Hepatocyte (in vitro differentiated cells): ENCODE measurements around the gene ANKRD40. TPM values are rescaled to one million over a fixed set of nuclear protein-coding genes. Genes with fewer than 3 reads are reported as not detected.
"Not testable (repeated sequence)": the region's sequence is repeated elsewhere in the genome, so short reads cannot be mapped to it uniquely, and the experiment has no call there.

ENCODE experiments used
- DNase-seq: peaks from one replicate; pipeline ENCODE4 v3.0.0-alpha.2; 2016; ENCODE audit warnings: low spot score
- H2AFZ ChIP-seq: fragments of 200-600 bp; sonication (generic); 2 replicates; pipeline ENCODE4 v1.6.0; 2016; ENCODE audit warnings: antibody characterized with exemption, mild to moderate bottlenecking
- H3K27ac ChIP-seq: fragments of 200-600 bp; sonication (generic); 2 replicates; pipeline ENCODE4 v1.5.1; 2016; ENCODE audit warnings: mild to moderate bottlenecking
- H3K27me3 ChIP-seq: fragments of 200-600 bp; sonication (generic); 2 replicates; pipeline ENCODE4 v1.6.1; 2016
- H3K36me3 ChIP-seq: fragments of 200-600 bp; sonication (generic); replicated peaks from 2 replicates; pipeline ENCODE4 v1.5.1; 2016; ENCODE audit warnings: low read depth; ENCODE audit not compliant: insufficient read depth
- H3K4me1 ChIP-seq: fragments of 200-600 bp; sonication (generic); 2 replicates; pipeline ENCODE4 v1.5.1; 2016; ENCODE audit warnings: mild to moderate bottlenecking, moderate library complexity; ENCODE audit not compliant: insufficient read depth
- H3K4me2 ChIP-seq: fragments of 200-600 bp; sonication (generic); 2 replicates; pipeline ENCODE4 v1.6.0; 2016
- H3K4me3 ChIP-seq: fragments of 200-600 bp; sonication (generic); 2 replicates; pipeline ENCODE4 v1.5.1; 2016; ENCODE audit warnings: mild to moderate bottlenecking
- H3K79me2 ChIP-seq: fragments of 200-600 bp; sonication (generic); 2 replicates; pipeline ENCODE4 v1.6.0; 2017; ENCODE audit warnings: mild to moderate bottlenecking
- H3K9me2 ChIP-seq: fragments of 200-600 bp; sonication (generic); replicated peaks from 2 replicates; pipeline ENCODE4 v1.6.0; 2017; ENCODE audit warnings: mild to moderate bottlenecking; ENCODE audit not compliant: insufficient read depth
- H3K9me3 ChIP-seq: fragments of 200-600 bp; sonication (generic); 2 replicates; pipeline ENCODE4 v1.5.1; 2016; ENCODE audit warnings: low read depth, mild to moderate bottlenecking
- H4K20me1 ChIP-seq: fragments of 200-600 bp; sonication (generic); 2 replicates; pipeline ENCODE4 v1.6.0; 2016; ENCODE audit warnings: mild to moderate bottlenecking; ENCODE audit not compliant: insufficient read depth, poor library complexity, severe bottlenecking
- CTCF ChIP-seq: fragments of 200-600 bp; sonication (generic); IDR thresholded peaks from 2 replicates; pipeline ENCODE4 v1.5.1; 2016; ENCODE audit warnings: antibody characterized with exemption, mild to moderate bottlenecking; ENCODE audit not compliant: poor library complexity
- EZH2 ChIP-seq: fragments of 200-600 bp; sonication (generic); IDR thresholded peaks from 2 replicates; pipeline ENCODE4 v1.6.1; 2016; ENCODE audit warnings: antibody characterized with exemption, mild to moderate bottlenecking, borderline replicate concordance
- EZH2phosphoT487 ChIP-seq: fragments of 200-600 bp; sonication (generic); IDR thresholded peaks from one replicate; pipeline ENCODE4 v1.6.1; 2018; ENCODE audit warnings: antibody characterized with exemption, mild to moderate bottlenecking, low read depth, moderate library complexity; ENCODE audit not compliant: unreplicated experiment, severe bottlenecking
- WGBS: methylation state at CpG from one replicate; pipeline ENCODE4 v1.1.6; 2016; ENCODE audit warnings: low lambda C conversion rate; ENCODE audit errors: missing lambda C conversion rate; 5-methylcytosine and 5-hydroxymethylcytosine counted together
- polyA plus RNA-seq: library from polyadenylated mRNA; unstranded; fragments of >200 nt; fragmentation: Nextera tagmentation; extraction: Ambion mirVana; gene quantifications from 2 replicates; pipeline ENCODE4 v1.2.1, GENCODE V29; 2016
- total RNA-seq: library from RNA; depleted of rRNA; stranded (reverse); fragments of >200 nt; gene quantifications from 2 replicates; pipeline ENCODE4 v1.2.3, GENCODE V29; 2014

The ANKRD40 gene
- total and polyA plus RNA-seq, 2 experiments from 2014 or later, result 10.3 to 28.1 TPM

DNA sequence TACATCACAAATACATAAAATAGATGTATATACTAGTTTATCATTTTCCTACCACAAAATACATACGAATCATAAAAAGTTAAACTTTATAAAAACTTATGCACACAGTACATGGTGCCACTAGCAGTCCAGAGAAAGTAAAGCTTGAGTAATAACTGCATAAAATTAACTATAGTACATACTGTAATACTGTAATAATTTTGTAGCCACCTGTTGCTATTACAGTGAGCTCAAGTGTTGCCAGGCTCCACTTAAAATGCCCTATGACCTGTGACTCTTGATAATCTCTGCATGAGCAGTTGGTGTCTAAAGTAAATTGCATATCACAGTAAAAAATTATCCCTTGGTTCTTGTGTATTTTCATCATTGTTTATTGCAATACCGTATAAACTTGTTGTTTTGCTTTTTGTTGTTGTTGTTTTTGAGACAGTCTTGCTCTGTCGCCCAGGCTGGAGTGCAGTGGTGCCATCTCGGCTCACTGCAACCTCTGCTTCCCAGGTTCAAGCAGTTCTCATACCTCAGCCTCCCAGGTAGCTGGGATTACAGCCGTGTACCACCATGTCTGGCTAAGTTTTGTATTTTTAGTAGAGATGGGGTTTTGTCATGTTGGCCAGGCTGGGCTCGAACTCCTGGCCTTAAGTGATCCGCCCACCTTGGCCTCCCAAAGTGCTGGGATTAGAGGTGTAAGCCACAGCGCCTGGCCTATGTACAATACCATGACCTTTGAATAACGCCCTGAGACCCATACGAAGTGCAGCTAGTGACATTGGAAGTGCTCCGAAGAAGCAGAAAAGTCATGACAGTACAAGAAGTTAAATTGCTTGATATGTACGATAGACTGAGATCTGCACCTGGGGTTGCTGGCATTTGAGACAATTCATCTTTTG, 18.3 kb upstream of the ANKRD40 start:
- no peak overlapping the region for H3K4me2 ChIP-seq
- DNase-seq, result no peak
- no peak overlapping the region for H2AFZ ChIP-seq
- no peak overlapping the region for H3K4me3 ChIP-seq
- no peak overlapping the region for H3K27ac ChIP-seq
- peaks cover 100% of the 10 kb centered on the region for H3K79me2 ChIP-seq
- no peaks in the 10 kb centered on the region for H3K27me3 ChIP-seq
- peaks cover 31% of the 10 kb centered on the region for H3K4me1 ChIP-seq
- no peaks in the 10 kb centered on the region for H3K36me3 ChIP-seq
- WGBS, result 83% methylated on average over 12 of the region's 12 CpGs
- no peaks in the 10 kb centered on the region for H3K9me2 ChIP-seq
- no peaks in the 10 kb centered on the region for H3K9me3 ChIP-seq
- TF ChIP-seq EZH2phosphoT487 (no peak), EZH2 (no peak), CTCF (no peak)
- H4K20me1 ChIP-seq, result peaks cover 100% of the 10 kb centered on the region

DNA sequence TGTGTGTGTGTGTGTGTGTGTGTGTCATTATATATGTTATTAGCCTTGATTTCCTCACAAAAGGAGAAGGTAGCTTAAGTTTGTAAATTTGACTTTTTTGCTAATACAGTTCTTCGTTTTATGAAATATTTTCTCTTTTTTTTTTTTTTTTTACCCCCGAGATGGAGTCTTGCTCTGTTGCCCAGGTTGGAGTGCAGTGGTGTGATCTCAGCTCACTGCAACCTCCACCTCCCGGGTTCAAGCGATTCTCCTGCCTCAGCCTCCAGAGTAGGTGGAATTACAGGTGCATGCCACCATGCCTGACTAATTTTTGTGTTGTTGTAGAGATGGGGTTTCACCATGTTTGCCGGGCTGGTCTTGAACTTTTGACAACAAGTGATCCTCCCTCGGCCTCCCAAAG, 16.9 kb upstream of the ANKRD40 start:
- WGBS, result 95% methylated on average over 6 of the region's 6 CpGs
- peaks cover 99% of the 10 kb centered on the region for H4K20me1 ChIP-seq
- H3K4me1 ChIP-seq, result peaks cover 31% of the 10 kb centered on the region

DNA sequence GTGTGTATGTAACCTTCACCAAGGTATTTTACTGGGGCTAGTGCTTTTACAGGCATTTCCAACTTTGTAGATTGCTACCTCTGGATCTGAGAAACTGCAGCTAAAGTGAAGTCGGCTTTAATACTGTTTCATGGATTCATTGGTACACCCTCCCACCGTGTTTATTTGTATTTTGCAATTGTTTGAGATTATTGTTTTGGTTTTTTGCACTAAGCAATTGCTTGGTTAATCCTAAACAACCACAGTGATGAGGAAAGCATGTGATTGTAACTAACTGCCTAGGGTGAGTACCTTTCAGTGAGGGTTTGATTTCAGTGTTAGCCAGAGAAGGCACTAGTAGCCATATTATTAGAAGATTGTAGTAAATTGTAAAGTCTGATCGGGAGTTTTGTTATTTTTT, 15.0 kb upstream of the ANKRD40 start:
- no peak for DNase-seq
- H3K9me2 ChIP-seq, result no peaks in the 10 kb centered on the region
- 66% methylated on average over 3 of the region's 3 CpGs for WGBS
- no peaks in the 10 kb centered on the region for H3K36me3 ChIP-seq
- H4K20me1 ChIP-seq, result peaks cover 80% of the 10 kb centered on the region
- no peaks in the 10 kb centered on the region for H3K9me3 ChIP-seq
- H2AFZ ChIP-seq, result no peak overlapping the region
- H3K4me2 ChIP-seq, result peak overlapping the region; percentile 90
- H3K4me3 ChIP-seq, result peak overlapping the region; percentile 21
- H3K4me1 ChIP-seq, result peaks cover 31% of the 10 kb centered on the region
- peaks cover 84% of the 10 kb centered on the region for H3K79me2 ChIP-seq
- TF ChIP-seq EZH2phosphoT487 (no peak), EZH2 (no peak), CTCF (no peak)
- no peak overlapping the region for H3K27ac ChIP-seq
- no peaks in the 10 kb centered on the region for H3K27me3 ChIP-seq

More for the DNA sequence above, 16.9 kb upstream of the ANKRD40 start:
- not testable (repeated sequence) for H2AFZ ChIP-seq, H3K27me3 ChIP-seq, H3K4me2 ChIP-seq, H3K36me3 ChIP-seq, H3K9me3 ChIP-seq, H3K9me2 ChIP-seq, H3K27ac ChIP-seq, H3K4me3 ChIP-seq, DNase-seq
- H3K79me2 ChIP-seq, result peaks cover 100% of the 10 kb centered on the region

DNA sequence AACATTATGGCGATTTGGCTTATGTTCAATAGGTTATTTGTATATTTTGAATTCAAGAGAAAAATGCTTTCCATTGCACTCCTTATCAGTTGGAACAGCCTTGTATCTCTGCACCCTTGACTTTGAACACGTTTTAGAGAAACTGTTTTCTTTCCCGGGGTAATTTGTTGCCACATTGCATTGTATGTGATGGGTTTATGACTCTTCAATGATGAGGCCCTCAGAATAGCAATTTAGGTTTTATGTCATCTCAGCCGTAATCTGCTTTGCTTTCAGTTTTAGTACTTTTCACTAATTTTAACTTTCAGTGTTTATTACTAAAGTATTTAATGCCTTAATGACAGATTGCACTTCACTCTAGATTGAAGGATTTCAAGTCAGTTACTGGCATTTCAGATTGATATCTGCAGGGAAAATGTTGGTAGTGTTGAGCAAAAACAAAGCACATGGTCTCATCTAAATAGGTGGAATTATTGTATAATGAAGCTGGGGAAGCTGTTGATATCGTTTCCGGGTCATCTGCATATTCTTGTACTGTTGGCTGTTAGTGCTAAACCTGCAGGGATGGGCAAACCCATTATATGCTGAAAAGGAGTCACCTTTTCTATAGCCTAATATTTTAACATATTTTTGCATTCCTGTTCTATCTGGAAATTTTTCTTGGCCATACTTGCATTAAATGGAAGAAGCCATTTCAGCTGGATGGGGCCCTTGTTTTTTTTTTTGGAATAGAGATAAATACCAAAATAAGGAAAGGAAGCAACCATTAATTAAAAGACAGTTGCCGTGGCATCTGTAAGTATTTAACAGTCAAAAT, 13.7 kb upstream of the ANKRD40 start:
- WGBS, result 13% methylated on average over 7 of the region's 7 CpGs
- Histone ChIP-seq H3K9me3 (no peaks in the 10 kb centered on the region), H2AFZ (no peak overlapping the region), H3K79me2 (peaks cover 71% of the 10 kb centered on the region), H4K20me1 (peaks cover 67% of the 10 kb centered on the region), H3K9me2 (no peaks in the 10 kb centered on the region), H3K4me3 (peak overlapping the region; percentile 78), H3K4me1 (peaks cover 31% of the 10 kb centered on the region), H3K27me3 (no peaks in the 10 kb centered on the region), H3K36me3 (no peaks in the 10 kb centered on the region), H3K4me2 (peak overlapping the region; percentile 90), H3K27ac (peak overlapping the region; percentile 99)
- DNase-seq, result no peak
- no peak for TF ChIP-seq CTCF
- no peak for TF ChIP-seq EZH2phosphoT487
- TF ChIP-seq EZH2, result no peak
